GM11168 (cell line): ENCODE measurements around the gene TWF1.
"Not testable (repeated sequence)": the region's sequence is repeated elsewhere in the genome, so short reads cannot be mapped to it uniquely, and the experiment has no call there.

ENCODE experiments used
- in situ Hi-C: fragments of 300-500 bp; cut with MboI; formaldehyde crosslinking; loops from one replicate; pipeline ENCODE4 v1.12.0; 2022; ENCODE audit warnings: low sequenced_read_pairs; ENCODE audit not compliant: unreplicated experiment

TWF1 gene

DNA sequence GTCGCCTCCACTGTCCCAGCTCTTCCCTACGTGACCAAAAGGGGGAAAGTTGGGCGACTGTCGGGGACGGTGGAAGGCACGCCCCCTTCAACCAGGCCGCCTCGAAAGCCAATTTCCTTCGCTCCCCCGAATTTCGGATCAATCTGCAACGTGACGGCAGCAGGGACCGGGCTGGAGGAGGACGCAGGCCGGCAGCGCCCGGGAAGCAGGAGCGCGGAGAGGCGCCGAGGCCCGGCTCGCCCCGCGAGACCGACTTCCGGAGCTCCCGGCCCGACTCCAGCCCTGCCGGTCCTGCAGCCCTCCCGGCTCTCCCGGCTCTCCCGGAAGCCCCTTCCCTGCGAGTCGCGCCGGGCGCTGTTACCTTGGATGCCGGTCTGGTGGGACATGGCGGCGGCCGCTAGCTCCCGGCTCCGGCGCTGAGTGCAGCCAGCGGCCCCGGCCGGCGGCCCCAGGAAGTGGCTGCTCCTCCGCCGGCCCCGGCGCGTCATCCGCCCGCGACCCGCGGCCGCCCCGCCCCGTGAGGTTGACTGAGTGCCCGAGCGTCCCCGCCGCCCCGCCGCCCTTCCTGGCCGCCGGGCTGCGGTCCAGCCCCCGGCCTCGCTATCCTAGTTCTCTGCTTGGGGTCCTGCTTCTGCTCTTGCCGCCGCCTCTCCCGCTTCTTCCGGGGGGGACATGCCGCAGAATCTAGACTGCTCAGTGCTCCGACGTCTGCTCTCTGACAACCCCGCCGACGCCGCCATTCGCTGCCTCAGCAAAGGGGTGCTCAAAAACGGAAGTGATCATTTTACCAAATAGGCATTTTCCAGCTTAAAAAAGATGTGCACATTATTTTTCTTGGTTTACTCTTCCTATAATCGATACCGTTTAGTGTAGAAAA is at the start of gene TWF1:
TWF1 (minus strand) TSS at position 458 of the 877 bp plus-strand sequence; CDS start at position 386, 72 bp downstream.
- in situ Hi-C loops: no loop called here

DNA sequence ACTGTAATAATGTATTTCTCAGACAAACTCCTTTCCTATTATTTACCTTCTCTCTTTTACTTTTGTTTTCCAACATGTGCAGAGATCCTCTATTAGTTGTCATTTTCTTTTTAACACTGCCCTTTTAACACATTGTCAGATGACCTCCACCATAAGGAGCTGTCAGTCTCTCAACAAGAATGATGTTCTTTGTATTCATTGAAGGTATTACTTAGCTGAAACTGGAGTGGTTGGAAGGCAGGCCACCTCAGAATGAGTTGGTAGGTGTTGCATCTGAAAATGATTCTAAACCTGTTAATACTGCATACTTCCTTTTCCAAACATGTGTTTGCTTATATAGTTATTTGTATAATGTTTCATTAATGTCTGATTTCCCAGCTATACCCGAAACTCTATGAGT is 46.6 kb upstream of the TWF1 start:
- in situ Hi-C loops: no loop called here

- in situ Hi-C loops: no loop called here
These were observed 42.7 kb upstream of the TWF1 start for GRCh38 chr12:43848786-43849185.

DNA sequence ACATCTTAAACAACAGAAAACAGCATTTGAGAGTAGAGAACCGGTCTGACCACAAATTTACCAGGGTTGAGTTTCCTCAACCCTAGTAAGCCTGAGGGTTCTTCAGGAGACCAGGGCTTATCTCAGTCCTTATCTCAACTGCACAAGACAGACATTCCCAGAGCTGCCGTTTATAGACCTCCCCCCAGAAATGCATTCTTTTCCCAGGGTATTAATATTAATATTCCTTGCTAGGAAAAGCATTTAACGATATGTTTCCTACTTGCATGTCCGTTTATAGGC is 42.0 kb upstream of the TWF1 start:
- in situ Hi-C loops: no loop called here

DNA sequence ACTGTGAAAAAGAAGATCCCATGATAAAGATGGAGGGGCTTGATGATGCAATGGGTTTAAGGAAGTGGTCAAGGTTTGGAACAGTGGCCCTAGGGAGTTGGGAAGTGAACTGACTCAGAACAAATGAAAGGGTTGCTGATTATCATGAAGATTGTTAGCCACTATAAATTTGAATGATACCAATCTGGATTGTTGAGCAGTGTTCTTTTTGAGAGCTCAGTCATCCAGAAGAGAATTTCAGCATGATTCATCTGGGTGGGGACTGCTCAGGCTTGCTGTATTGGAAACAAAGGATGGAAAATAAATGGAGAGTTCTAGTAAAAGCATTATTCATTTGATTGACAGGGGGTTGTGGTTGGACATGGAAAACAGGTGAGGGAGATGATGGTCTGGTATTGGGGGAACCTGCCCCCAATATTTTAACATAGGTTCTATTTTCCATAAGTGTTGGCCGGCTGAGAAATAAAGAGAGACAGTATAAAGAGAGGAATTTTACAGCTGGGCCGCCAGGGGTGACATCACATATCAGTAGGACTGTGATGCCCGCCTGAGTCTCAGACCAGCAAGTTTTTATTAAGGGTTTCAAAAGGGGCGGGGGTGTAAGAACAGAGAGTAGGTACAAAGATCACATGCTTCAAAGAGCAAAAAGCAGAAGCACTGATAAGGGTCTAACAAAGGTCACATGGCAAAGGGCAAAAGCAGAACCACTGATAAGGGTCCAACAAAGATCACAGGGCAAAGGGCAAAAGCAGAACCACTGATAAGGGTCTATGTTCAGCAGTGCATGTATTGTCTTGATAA is 41.5 kb upstream of the TWF1 start:
- in situ Hi-C loops: not testable (repeated sequence)

DNA sequence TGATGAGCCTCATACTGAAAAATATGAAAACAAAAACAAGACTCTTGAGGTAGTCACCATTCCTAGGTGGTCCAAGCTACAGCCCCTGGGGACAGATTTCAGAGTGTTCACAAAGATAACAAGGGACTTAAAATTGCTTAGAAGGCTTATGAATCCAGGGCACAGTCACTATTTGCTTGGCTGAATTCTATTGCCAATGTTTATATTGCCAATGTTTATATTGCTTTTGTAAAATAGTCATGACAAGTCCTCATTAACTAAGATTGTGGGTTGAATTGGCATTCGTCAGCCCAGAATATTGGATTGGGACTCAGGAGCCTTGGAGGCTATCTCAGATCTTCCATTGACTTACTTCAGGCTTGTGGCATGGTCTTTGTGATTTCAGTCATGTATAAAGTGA is 36.1 kb upstream of the TWF1 start:
- in situ Hi-C loops: no loop called here

GRCh38 chr12:43841253-43841652 is 35.1 kb upstream of the TWF1 start:
- in situ Hi-C loops: no loop called here

DNA sequence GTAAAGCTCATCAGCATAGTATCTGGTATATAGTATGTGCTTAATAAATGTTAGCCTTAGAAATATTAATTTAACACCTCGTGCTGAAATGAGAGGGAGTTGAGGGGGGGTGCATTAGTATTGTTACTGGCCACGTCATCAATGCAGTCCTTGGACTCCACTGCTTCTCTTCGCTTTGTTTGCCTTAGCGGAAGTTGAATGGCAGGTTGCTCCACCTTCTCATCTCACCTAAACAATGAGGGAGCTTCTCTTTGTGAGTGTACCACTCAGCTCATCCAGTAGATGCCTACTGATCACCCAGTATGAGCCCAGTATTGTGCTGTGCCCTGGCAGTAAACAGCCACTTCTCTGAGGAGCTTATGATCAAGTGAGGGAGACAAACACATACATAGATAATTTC is 34.2 kb upstream of the TWF1 start:
- in situ Hi-C loops: no loop called here

- in situ Hi-C loops: no loop called here
These were observed 30.4 kb upstream of the TWF1 start for GRCh38 chr12:43836475-43836989.

GRCh38 chr12:43835656-43836474 is 29.7 kb upstream of the TWF1 start, which contains the start of gene TMEM117:
TMEM117 (plus strand) TSS chr12:43836081.
- in situ Hi-C loops: no loop called here

- in situ Hi-C loops: no loop called here
These were observed 29.1 kb upstream of the TWF1 start for GRCh38 chr12:43835264-43835655.

- in situ Hi-C loops: no loop called here
These were observed 26.5 kb upstream of the TWF1 start for GRCh38 chr12:43832463-43833168.

DNA sequence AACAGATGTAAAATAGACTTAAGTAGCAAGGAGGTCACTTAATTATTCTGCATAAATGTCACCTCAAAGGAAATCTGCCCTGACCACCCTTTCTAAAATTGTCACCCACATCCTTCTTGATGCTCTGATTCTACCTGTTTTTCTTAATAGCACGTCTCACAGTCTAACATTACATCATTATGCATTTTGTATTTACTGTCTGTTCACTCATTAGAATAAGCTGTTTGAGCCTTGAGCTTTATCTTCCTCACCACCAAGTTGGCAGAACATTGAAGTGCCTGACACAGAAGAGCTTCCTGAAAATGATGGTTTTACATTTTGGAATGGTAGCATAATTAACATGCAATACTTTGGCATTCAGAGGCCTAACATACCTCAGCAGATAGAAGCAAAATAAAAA is 21.0 kb upstream of the TWF1 start:
- in situ Hi-C loops: no loop called here

DNA sequence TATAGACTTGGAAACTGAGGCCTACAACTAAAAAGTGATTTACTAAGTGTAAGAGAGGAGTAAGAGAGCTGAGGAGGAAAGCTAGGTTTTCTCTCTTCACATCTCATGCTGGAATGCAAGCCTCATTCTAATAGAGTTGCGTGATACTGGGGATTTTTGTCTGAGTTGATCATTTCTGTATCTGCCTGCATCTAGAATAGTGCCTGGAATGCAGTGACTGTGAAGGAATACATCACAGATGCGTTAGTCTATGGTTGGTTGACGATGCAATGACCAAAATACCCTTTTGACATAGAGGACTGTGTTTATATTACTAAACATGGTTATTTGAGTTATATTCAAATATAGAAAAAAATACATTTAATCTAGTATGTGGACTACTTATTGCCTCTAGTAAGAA is 20.6 kb upstream of the TWF1 start:
- in situ Hi-C loops: no loop called here

DNA sequence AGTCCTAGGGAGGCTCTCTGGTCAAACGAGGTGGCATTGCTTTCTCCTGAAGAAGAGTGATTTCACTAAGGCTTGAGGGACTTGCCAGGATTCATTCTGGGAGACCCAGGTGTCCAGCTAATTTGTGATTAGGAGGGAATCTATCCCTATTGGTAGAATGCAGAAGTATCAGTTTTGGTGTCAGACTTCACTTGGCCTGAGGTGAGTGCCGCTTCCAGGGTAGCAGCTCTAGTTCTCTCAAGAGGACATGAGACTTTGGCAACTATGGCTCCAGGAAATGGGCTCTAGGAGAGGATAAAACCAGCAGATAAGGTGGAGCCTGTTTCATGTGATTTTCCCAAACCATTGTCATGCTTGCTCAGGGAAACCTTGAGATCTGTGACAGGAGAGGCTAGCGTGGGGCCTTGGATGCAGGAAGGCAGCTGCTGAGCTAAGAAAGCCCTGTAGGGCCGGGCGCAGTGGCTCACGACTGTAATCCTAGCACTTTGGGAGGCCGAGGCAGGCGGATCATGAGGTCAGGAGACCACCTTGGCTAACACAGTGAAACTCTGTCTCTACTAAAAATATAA is 18.2 kb upstream of the TWF1 start:
- in situ Hi-C loops: no loop called here

DNA sequence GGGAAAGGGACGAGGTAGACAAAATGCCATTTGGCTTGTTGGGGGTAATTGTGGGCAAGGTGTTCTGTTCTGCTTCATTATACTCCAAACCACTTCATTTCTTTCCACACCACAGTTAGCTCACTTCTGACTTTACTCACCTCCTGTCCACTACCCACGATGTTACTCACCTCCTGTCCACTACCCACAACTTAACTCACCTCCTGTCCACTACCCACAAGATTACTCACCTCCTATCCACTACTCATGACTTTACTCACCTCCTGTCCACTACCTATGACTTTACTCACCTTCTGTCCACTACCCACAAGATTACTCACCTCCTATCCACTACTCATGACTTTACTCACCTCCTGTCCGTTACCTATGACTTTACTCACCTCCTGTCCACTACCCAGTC is 10.1 kb upstream of the TWF1 start:
- in situ Hi-C loops: no loop called here

GRCh38 chr12:43815416-43815815 is 9.3 kb upstream of the TWF1 start:
- in situ Hi-C loops: no loop called here

DNA sequence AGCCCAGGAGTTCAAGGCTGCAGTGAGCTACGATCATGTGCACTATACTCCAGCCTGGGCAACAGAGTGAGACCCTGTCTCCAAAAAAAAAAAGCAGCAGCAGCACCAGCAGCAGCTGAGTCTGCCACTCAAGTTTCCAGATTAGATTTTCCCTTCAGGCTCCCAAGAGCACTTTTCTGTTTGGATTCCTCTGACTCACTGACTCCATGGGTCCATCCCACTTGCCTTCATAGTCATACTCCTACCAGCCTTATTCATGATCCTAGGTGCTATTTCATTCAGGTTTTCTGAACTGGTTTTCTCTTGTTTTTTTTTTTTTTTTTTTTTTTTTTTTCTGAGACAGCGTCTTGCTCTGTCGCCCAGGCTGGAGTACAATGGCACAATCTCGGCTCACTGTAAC is 6.8 kb upstream of the TWF1 start:
- in situ Hi-C loops: no loop called here

DNA sequence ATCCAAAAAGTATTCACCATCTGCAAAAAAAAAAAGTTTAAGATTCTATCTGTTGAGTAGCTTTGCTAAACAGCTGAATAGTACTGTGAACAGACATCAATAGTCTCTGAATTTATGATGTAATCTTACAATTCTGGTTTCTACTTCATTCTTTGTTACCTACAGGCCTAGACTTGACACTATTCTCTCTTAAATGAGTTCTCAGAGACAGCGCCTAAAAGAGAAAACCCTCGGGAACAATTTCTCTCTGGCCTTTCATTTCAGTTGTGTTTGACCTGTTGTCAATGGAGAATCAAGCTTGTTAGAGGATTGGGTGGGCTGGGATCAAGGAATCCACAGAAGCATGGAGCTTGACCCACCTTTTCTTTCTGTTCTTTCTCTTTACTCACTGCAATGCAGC is 5.9 kb upstream of the TWF1 start:
- in situ Hi-C loops: no loop called here

DNA sequence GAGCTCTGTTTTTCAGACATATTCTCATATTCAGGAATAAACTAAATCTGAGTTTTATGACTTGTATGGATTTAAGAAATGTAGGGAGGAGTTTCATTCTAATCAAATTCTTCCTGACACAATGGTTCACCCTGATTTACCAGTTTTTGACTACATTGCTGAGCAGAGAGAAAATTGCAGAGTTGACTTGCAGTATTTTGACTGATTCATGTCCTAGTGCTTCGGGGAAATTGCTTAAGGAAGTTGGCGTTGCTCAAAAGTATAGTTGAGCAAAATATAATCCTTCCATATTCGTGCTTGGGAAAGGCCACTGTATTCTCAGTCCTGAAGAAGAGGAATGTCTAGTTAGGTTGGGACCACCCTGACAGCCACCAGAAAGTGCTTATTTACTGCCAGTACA is 1.3 kb upstream of the TWF1 start:
- in situ Hi-C loops: no loop called here
